MM.1S (cell line): ENCODE results near the gene DGKI.

Experiments
- DNase-seq: peaks from one replicate; pipeline ENCODE4 v3.0.0-alpha.2; 2015
- H2AFZ ChIP-seq: fragments of 300-600 bp; sonication (generic); 2 replicates; pipeline ENCODE4 v1.6.0; 2016; ENCODE audit warnings: antibody characterized with exemption, low read length
- H3F3A ChIP-seq: fragments of 300-600 bp; sonication (generic); 2 replicates; pipeline ENCODE4 v1.6.1; 2016; ENCODE audit warnings: mild to moderate bottlenecking, antibody characterized with exemption, low read length, moderate library complexity, mixed read lengths; ENCODE audit not compliant: insufficient read depth
- H3K27ac ChIP-seq: fragments of 300-600 bp; sonication (generic); 2 replicates; pipeline ENCODE4 v1.5.1; 2016; ENCODE audit warnings: mild to moderate bottlenecking, low read length
- H3K27me3 ChIP-seq: fragments of 300-600 bp; sonication (generic); replicated peaks from 2 replicates; pipeline ENCODE4 v1.6.0; 2016; ENCODE audit warnings: low read length; ENCODE audit not compliant: insufficient read depth
- H3K36me3 ChIP-seq: fragments of 300-600 bp; sonication (generic); replicated peaks from 2 replicates; pipeline ENCODE4 v1.6.1; 2016; ENCODE audit warnings: mild to moderate bottlenecking, low read length, mixed read lengths; ENCODE audit not compliant: insufficient read depth
- H3K4me1 ChIP-seq: fragments of 300-600 bp; sonication (generic); 2 replicates; pipeline ENCODE4 v1.6.1; 2016; ENCODE audit warnings: low read length, mixed read lengths
- H3K4me2 ChIP-seq: fragments of 300-600 bp; sonication (generic); 2 replicates; pipeline ENCODE4 v1.6.0; 2016; ENCODE audit warnings: low read depth, low read length
- H3K4me3 ChIP-seq: fragments of 300-600 bp; sonication (generic); 2 replicates; pipeline ENCODE4 v1.5.1; 2016; ENCODE audit warnings: low read length, mixed read lengths
- H3K79me2 ChIP-seq: fragments of 300-600 bp; sonication (generic); 2 replicates; pipeline ENCODE4 v1.6.1; 2016; ENCODE audit warnings: mixed run types, low read length, mixed read lengths
- H3K9ac ChIP-seq: fragments of 300-600 bp; sonication (generic); 2 replicates; pipeline ENCODE4 v1.6.1; 2016; ENCODE audit warnings: low read length, mixed read lengths
- H3K9me2 ChIP-seq: fragments of 300-600 bp; sonication (generic); replicated peaks from 2 replicates; pipeline ENCODE4 v1.6.1; 2016; ENCODE audit warnings: mild to moderate bottlenecking, low read length, mixed read lengths; ENCODE audit not compliant: insufficient read depth
- H3K9me3 ChIP-seq: fragments of 300-600 bp; sonication (generic); replicated peaks from 2 replicates; pipeline ENCODE4 v1.6.1; 2016; ENCODE audit warnings: mild to moderate bottlenecking, low read length, mixed read lengths; ENCODE audit not compliant: insufficient read depth
- H4K20me1 ChIP-seq: fragments of 300-600 bp; sonication (generic); 2 replicates; pipeline ENCODE4 v1.6.1; 2016; ENCODE audit warnings: mild to moderate bottlenecking, low read length, moderate library complexity, mixed read lengths; ENCODE audit not compliant: insufficient read depth
- CTCF ChIP-seq: fragments of 300-600 bp; sonication (generic); IDR thresholded peaks from 2 replicates; pipeline ENCODE4 v1.5.1; 2016; ENCODE audit warnings: antibody characterized with exemption, low read length, mixed read lengths
- EZH2 ChIP-seq: fragments of 300-600 bp; sonication (generic); optimal IDR thresholded peaks from 2 replicates; pipeline ENCODE3; 2017; ENCODE audit warnings: low read depth, mild to moderate bottlenecking, antibody characterized with exemption, low read length, mixed read lengths
- EZH2phosphoT487 ChIP-seq: fragments of 300-600 bp; sonication (generic); IDR thresholded peaks from 2 replicates; pipeline ENCODE4 v1.6.1; 2018; ENCODE audit warnings: antibody characterized with exemption, low read length

The DGKI gene

GRCh38 chr7:137657476-137658189, 189.1 kb downstream of the DGKI start:
- no peaks in the 10 kb centered on the region for H3K36me3 ChIP-seq
- no peaks in the 10 kb centered on the region for H3F3A ChIP-seq
- H2AFZ ChIP-seq = no peak overlapping the region
- DNase-seq = no peak
- H3K9me2 ChIP-seq = no peaks in the 10 kb centered on the region
- H3K9me3 ChIP-seq = no peaks in the 10 kb centered on the region
- H3K4me3 ChIP-seq = no peak overlapping the region
- H3K9ac ChIP-seq = no peak overlapping the region
- no peaks in the 10 kb centered on the region for H4K20me1 ChIP-seq
- no peak for TF ChIP-seq EZH2
- no peak for TF ChIP-seq EZH2phosphoT487
- TF ChIP-seq CTCF = no peak
- H3K27me3 ChIP-seq = no peaks in the 10 kb centered on the region
- no peak overlapping the region for H3K27ac ChIP-seq
- H3K79me2 ChIP-seq = no peaks in the 10 kb centered on the region
- no peak overlapping the region for H3K4me2 ChIP-seq
- no peaks in the 10 kb centered on the region for H3K4me1 ChIP-seq

DNA sequence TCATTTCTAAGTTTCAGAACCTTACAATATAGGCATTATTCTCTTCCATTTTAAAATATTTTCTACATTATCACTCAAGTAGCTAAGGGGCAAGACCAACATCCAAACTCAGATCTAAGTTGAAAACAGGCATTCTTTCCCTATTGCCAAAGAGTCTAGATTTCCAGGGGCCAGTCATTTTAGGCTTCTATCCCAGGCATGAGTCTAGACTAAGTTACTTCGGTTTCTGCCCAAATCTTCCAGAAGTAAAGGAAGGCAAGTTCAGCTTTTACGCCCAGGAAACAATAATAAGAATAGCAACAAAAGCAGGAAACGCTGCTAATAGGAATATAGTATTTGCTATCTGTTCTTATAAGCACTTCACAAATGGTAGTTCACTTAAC, 189.9 kb downstream of the DGKI start:
- no peak overlapping the region for H2AFZ ChIP-seq
- no peak for DNase-seq
- no peaks in the 10 kb centered on the region for H3K9me2 ChIP-seq
- H4K20me1 ChIP-seq = no peaks in the 10 kb centered on the region
- H3K4me2 ChIP-seq = no peak overlapping the region
- no peak overlapping the region for H3K4me3 ChIP-seq
- TF ChIP-seq EZH2 (no peak), CTCF (no peak), EZH2phosphoT487 (no peak)
- no peaks in the 10 kb centered on the region for H3K4me1 ChIP-seq
- no peak overlapping the region for H3K27ac ChIP-seq
- H3K79me2 ChIP-seq = no peaks in the 10 kb centered on the region
- H3K27me3 ChIP-seq = no peaks in the 10 kb centered on the region
- H3K9me3 ChIP-seq = no peaks in the 10 kb centered on the region
- no peaks in the 10 kb centered on the region for H3K36me3 ChIP-seq
- H3K9ac ChIP-seq = no peak overlapping the region
- no peaks in the 10 kb centered on the region for H3F3A ChIP-seq

DNA sequence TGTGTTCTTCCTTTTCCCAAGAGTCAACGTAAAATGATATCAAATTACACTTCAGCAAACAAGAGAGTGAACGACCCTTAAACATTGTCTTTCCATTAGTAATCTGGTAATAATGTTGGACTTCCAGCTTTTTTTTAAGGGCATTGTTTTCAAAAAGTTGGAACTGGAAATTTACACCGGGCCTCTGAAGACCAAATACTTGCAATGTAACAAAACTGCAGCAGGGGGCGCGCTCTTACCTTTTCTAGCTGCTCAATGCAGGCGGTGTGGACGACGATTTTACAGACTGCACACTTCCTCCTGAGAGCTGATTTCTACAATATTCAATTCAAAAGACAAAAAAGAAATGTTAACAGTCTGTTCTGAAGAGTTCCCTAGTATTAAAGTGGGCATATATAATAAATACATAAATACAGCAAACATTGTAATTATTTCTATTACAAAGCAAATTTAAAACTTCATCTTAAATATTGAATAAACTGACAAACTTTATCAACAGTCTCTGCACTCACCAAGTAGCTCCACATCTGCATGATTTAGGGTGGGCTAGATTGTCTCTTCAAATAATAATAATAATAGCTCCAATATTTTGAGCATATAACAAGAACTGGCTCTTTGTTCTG, 190.4 kb downstream of the DGKI start:
- Histone ChIP-seq H3K9me2 (no peaks in the 10 kb centered on the region), H3K36me3 (no peaks in the 10 kb centered on the region), H4K20me1 (no peaks in the 10 kb centered on the region), H3K27ac (no peak overlapping the region), H3K27me3 (no peaks in the 10 kb centered on the region), H3K4me2 (no peak overlapping the region), H3K9me3 (no peaks in the 10 kb centered on the region), H3K4me3 (no peak overlapping the region), H3F3A (no peaks in the 10 kb centered on the region), H3K4me1 (no peaks in the 10 kb centered on the region), H3K9ac (no peak overlapping the region), H2AFZ (no peak overlapping the region), H3K79me2 (no peaks in the 10 kb centered on the region)
- DNase-seq = peak; percentile 84
- TF ChIP-seq EZH2 = no peak
- peak; percentile 95 for TF ChIP-seq CTCF
- no peak for TF ChIP-seq EZH2phosphoT487
